ENCODE measurements around the gene SRPRB. TPM values are rescaled to one million over a fixed set of nuclear protein-coding genes. Genes with fewer than 3 reads are reported as not detected.

SRPRB gene
- total RNA-seq, 1 experiment from 2014 or later: 54.8 TPM

GRCh38 chr3:133792171-133792763, 13.3 kb upstream of the SRPRB start:
- Histone ChIP-seq H2BK15ac (ENCODE audit: low read depth, low read length) (no peak overlapping the region), H2BK20ac (ENCODE audit: low read depth, low read length, poor library complexity, severe bottlenecking) (no peak overlapping the region), H3K4me2 (ENCODE audit: insufficient read depth, insufficient read length, low read length) (no peak overlapping the region), H2AK5ac (ENCODE audit: insufficient read length, low read length) (no peak overlapping the region), H4K8ac (replicated peaks; ENCODE audit: insufficient read length, low read depth, low read length) (no peak overlapping the region), H3K23ac (ENCODE audit: insufficient read length, low read depth, low read length) (no peak overlapping the region), H4K91ac (ENCODE audit: insufficient read length, low read depth, low read length) (no peak overlapping the region), H3K9me3 (ENCODE audit: control insufficient read depth, low read depth, low read length) (peaks cover 6% of the 10 kb centered on the region), H3K23me2 (ENCODE audit: insufficient read length, low read depth, low read length, poor library complexity, severe bottlenecking) (no peaks in the 10 kb centered on the region), H4K20me1 (ENCODE audit: control insufficient read depth, insufficient read depth, insufficient read length) (no peaks in the 10 kb centered on the region), H3K9ac (ENCODE audit: extremely low read depth, insufficient read length, low read length) (no peak overlapping the region), H3K4ac (ENCODE audit: low read depth, low read length) (no peak overlapping the region), H3K79me2 (ENCODE audit: insufficient read depth, low read length) (no peaks in the 10 kb centered on the region; the same call in 1 of the 2 replicates), H3K18ac (ENCODE audit: insufficient read length, low read depth, low read length) (no peak overlapping the region), H2BK5ac (ENCODE audit: insufficient read length, low read length) (no peak overlapping the region), H3K56ac (ENCODE audit: insufficient read length, low read depth, low read length) (no peak overlapping the region), H3K14ac (ENCODE audit: insufficient read depth, low read length) (no peak overlapping the region), H3K27ac (ENCODE audit: insufficient read length, low read depth, low read length) (no peak overlapping the region), H3K79me1 (ENCODE audit: insufficient read depth, low read depth, low read length, poor library complexity, severe bottlenecking) (no peaks in the 10 kb centered on the region), H2AFZ (ENCODE audit: low read length) (no peak overlapping the region), H3K4me1 (ENCODE audit: insufficient read depth, low read length) (no peaks in the 10 kb centered on the region), H2BK120ac (ENCODE audit: low read depth, low read length, poor library complexity, severe bottlenecking) (no peak overlapping the region), H3T11ph (ENCODE audit: low read length) (no peak overlapping the region), H4K5ac (ENCODE audit: insufficient read length, low read depth, low read length) (no peak overlapping the region), H3K27me3 (ENCODE audit: insufficient read depth, low read length) (no peaks in the 10 kb centered on the region), H2BK12ac (ENCODE audit: insufficient read length, low read depth, low read length) (no peak overlapping the region)
- TF ChIP-seq CTCF (conservative IDR thresholded peaks at IDR 0.05): no peak
- DNase-seq: no peak
- peaks cover 3% of the 10 kb centered on the region in 2 experiments; a peak in 2 of 4 replicates for H3K4me1 Mint-ChIP-seq
- WGBS (ENCODE audit: extremely low coverage, insufficient read length, low lambda C conversion rate): no CpG with 5 or more reads among the region's 9 CpGs
- peaks cover 51 to 55% of the 10 kb centered on the region in 2 experiments for H3K9me3 Mint-ChIP-seq
- no peak overlapping the region for H3K4me3 Mint-ChIP-seq
- peaks cover 17 to 34% (median 25%) of the 10 kb centered on the region in 3 experiments for H3K36me3 Mint-ChIP-seq (ENCODE audit: insufficient read depth in 1 of 3, low read depth in 3 of 3)
- no peak overlapping the region for H3K27ac Mint-ChIP-seq
- H3K27me3 Mint-ChIP-seq (ENCODE audit: low read depth): no peaks in the 10 kb centered on the region; the same call in 1 of the 2 replicates
